ENCODE results near the gene TAGLN3.
"Not testable (repeated sequence)": the region's sequence is repeated elsewhere in the genome, so short reads cannot be mapped to it uniquely, and the experiment has no call there.

TAGLN3 gene

DNA sequence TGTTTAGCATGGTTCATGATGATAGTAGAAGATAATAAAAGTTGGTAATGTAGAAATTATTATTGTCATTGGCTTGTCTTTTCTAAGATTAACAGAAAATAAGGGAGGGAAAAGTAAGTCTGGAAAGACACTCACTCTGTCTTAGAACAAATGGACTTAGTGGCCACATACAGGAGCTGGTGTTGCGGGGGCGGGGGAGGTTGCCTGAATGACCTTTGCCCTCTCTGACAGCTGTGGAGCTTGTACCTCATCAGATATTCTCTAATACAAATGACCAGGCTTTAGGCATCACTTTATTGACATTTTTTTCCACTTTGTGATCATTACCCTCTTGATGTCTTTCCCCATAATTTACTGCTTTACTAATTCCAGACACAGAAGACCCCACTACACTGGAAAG, 5.9 kb downstream of the TAGLN3 start:
- in situ Hi-C loops (cut with HindIII; ENCODE audit: low sequenced_read_pairs): no loop called here

DNA sequence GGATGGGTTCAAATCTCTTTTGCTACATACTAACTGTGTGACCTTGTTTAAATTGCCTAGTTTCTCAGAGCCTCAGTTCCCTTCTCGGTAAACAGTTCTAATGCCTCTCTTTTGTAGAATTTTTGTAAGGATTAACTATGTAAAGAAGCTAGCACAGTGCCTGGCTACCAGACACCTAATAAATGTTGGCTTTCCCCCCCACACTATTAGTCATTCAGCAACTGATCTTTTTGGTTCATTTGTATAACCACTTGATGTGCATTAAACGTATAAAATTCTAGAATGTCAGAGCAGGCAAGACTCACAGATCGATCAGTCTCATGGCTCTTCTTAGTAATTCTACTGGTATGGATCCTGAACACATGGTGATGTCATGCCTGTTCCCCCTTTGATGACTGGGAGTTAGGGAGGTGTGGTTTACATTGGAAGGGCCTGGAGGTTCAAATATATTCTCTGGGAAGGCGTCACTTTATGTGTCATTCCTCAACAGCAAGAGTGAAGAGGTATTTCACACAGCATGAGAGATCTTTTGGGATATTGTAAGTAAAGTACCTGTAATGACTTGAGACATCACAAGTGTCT, 6.5 kb downstream of the TAGLN3 start:
- in situ Hi-C loops (cut with HindIII; ENCODE audit: low sequenced_read_pairs): no loop called here

DNA sequence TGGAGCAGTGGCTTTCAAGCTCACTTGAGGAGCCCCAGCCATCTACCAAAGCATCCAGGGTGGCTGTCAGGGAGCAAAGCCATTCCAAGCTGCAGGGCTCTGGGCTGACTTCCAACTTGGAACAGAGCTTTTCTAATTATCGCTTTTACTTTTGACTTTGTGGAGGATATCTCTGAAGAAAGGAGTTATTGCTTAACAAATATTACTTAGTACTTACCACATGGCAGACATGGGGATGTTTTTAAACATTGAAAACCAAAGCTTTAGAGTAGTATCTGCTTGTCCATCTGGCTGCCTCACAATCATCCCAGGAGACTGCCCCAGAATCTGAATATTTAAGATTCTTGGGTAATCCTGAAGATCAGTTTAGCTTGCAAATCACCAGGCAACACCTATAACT, 8.9 kb downstream of the TAGLN3 start:
- in situ Hi-C loops (cut with HindIII; ENCODE audit: low sequenced_read_pairs): no loop called here

DNA sequence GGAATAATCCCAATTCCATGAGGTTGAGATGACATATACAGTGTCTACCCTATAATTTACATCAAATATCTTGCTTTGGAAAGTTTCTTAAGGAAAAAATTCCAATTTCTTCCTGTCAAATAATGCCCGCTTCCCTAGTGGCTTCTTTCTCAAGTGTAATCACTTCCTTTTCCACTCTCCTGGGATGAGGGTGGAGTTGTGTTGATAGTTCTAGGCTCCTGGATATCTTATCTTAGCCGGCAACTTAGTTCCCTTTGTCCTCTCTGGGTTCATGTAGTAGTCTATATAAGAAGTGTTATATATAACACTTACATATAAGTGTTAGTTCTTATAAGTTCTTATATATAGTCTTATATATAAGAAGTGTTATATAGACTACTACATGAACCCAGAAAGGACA, 10.9 kb downstream of the TAGLN3 start:
- in situ Hi-C loops (cut with HindIII; ENCODE audit: low sequenced_read_pairs): no loop called here

DNA sequence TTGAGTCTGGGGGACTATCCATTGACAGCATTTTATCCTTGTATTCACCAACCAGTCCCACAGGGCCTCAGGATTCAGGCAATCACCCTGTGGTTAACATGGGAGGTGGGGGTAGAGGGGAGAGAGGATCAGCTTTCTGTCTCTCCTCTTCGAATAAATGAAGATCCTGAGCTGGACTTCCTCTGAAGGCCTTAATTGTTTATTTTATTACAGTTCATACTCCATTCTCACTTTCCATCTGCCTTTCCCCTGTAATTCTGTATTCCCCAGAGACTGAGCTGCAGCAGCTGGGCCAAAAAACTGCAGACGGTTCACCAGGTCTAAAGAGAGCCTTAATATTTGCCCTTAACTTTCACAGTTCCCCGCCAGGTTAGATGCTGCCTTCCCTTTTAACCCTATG, 11.9 kb downstream of the TAGLN3 start:
- in situ Hi-C loops (cut with HindIII; ENCODE audit: low sequenced_read_pairs): no loop called here

DNA sequence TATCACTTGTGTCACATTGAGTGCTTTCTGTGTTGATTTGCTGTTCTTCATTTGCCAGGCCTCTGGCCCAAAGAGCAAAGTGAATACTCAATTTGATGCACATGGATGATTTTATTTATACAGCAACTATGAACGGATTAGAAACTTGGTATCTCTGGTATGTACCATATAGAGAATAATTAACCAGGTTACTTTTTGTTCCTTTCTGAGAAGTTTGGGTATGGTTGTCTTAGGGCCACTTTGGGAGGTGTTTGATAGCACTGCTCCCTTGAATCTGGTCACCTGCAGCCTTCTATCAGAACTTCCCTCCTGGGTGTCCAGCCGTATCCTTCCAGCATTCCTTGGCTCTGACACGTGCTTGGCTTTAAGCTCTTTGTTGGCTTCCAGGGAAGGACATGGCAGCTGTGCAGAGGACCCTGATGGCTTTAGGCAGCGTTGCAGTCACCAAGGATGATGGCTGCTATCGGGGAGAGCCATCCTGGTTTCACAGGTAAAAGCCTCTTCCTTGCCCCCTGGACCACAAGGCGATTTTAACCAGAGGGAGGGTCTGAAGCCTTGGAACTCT, 12.7 kb downstream of the TAGLN3 start:
- in situ Hi-C loops (cut with HindIII; ENCODE audit: low sequenced_read_pairs): no loop called here

DNA sequence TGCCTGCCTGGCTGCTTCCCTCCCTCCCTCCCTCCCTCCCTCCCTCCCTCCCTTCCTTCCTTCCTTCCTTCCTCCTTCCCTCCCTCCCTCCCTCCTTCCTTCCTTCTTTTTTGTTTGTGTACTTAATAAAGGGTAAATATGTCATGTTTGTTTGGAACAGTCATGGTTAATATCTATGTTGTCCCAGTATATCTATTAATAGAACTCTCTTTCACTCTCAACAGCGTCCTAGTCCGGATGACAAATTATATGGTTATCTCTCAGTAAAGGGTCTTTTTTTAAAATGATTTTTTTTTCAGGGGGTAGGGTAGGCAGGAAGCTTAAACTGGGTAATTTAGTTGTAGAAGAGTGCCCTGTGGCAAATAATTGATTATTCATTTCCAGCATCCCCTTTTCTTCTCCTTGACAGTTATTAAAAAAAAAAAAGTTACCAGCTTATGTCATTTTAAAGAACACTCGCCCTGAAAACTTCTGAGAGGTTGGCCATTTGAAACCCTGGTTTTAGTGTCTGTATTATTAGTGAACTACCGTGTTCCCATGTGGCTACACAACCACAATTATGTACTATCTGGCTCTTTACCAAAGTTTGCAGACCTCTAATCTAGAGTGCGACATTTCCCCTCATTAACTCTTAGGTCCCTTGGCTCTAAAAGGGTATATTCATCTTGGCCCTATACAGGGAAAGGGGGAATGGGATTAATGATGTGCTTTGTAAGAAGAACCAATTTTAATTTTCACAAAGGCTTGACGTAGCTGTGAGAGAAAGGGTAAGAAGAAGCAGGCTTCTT, 13.7 kb downstream of the TAGLN3 start:
- in situ Hi-C loops (cut with HindIII; ENCODE audit: low sequenced_read_pairs): no loop called here

DNA sequence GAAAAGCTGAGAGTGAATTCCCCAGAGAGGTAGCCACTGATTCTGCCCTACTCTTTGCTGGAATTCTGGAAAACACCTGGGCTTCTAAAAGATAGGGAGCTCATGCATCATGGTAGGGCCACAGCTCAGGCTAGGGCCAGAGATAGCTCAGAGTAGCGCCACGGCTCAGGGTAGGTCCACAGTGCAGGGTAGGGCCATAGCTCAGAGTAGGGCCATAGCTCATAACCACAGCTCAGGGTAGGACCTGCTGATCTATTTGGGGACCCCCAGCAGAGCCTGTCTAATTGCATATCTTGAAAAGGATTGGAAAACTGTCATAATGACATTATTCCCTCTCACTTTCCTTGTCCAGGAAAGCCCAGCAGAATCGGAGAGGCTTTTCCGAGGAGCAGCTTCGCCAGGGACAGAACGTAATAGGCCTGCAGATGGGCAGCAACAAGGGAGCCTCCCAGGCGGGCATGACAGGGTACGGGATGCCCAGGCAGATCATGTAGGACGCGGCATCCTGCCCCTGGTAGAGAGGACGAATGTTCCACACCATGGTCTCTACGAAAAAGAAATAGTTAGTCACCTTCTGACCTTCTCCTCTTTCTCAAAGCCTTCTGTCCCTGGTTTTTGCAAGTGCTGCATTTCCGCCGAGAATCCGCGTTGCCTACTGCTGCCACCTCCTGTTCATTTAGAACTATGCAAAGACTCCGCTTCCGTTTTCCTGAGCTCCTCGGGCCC, 14.5 kb downstream of the TAGLN3 start:
- in situ Hi-C loops (cut with HindIII; ENCODE audit: low sequenced_read_pairs): no loop called here

DNA sequence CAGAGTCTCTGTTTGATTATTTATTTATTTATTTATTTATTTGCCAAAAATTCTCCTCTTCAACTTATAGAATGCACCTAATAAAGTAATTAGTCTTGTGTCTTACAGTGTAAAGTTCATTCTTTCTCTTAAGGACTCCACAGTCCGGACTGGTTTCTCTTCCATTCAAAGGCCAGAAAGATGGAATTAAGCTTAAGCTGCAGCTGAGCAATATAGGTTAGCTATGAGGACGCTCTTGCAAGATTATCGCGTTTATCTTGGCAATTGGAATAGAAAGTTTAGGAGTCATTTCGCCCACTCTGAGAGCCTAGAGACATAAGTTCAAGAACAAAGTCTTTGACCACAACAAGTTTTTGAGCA, 15.0 kb downstream of the TAGLN3 start:
- in situ Hi-C loops (cut with HindIII; ENCODE audit: low sequenced_read_pairs): no loop called here

DNA sequence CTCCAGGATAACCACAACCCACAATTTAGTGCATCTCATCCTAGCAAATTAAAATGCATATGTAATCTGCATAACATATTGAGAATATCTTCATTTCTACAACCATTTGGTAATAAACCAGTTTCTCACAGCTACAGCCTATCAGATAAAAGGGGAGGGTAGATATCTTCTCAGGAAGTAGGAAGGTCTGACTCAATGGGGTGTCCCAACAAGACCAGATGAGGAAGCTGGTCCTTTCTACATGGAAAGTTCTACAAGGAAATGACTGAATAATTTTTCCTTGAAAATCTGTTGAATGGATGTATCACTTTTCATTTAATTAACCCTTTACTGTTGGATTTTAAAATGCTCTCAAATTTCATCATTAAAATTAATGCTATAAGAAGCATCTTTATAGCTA, 18.4 kb downstream of the TAGLN3 start:
- in situ Hi-C loops (cut with HindIII; ENCODE audit: low sequenced_read_pairs): no loop called here

DNA sequence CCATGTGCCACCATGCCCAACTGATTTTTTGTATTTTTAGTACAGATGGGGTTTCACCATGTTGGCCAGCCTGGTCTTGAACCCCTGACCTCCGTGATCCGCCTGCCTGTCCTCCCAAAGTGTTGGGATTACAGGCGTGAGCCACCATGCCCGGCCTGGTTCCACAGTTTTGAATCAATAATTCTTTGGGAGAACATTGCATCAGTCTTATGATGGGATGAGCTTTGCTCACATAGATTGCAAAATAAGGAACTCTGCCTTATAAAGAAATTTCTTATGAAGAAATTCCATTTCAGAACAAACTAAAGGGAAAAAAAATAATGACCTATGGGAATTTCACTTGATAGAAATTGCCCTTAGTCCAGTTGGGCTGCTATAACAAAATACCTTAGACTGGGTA, 20.0 kb downstream of the TAGLN3 start:
- in situ Hi-C loops (cut with HindIII; ENCODE audit: low sequenced_read_pairs): no loop called here

DNA sequence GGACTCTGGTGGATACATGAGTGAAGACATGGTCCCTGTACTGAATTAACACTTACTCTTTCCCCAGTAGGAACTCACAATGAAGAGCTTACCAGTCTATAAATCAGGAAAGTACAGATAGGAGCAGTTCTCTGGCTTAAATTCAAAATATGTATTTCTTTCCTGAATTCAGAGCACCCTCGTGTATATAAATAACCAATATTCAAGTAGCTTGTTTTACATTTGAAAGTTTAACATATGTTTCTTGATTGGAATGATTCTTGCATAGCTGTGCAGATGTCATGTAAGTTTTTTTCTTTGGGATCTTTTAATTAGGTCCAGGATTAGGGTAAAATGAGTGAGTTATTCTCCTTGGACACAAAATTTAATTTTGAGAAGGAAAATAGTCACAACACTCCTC, 21.0 kb downstream of the TAGLN3 start:
- in situ Hi-C loops (cut with HindIII; ENCODE audit: low sequenced_read_pairs): no loop called here

DNA sequence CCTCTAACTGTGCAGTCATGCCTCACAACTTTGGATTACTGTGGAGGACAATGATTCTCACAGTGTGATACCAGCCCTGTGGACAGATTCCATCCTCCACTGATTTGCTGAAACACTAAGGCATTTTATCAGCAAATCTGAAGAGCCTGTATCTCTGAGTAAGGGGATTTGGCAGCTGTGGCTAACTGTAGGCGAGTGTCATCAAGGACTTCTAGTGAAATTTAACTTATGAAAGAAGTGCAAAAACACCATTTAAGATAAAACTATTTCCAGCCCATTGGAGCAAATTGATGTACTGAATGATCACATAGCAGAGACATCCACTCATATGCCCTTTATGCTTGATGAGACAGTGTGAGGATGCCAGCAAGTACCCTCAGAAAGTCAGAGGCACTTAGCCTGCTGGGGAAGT, 22.0 kb downstream of the TAGLN3 start:
- in situ Hi-C loops (cut with HindIII; ENCODE audit: low sequenced_read_pairs): no loop called here

DNA sequence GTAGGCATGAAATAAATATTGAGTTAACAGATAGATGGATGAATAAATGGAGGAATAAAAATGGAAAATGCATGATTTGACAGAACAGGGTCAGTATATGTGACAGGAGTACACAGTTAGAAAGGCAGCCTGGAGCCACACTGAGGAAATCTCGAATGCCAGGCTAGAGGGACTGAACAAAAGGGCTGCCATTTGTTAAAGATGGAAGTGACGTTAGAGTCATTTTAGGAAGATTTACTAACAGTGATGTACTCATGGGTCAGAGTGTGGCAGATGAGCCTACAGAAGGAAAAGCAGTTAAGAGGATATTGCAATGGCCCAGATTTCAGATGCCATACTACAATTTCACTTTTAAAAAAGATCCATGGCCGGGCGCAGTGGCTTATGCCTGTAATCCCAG, 28.4 kb downstream of the TAGLN3 start:
- in situ Hi-C loops (cut with HindIII; ENCODE audit: low sequenced_read_pairs): no loop called here

DNA sequence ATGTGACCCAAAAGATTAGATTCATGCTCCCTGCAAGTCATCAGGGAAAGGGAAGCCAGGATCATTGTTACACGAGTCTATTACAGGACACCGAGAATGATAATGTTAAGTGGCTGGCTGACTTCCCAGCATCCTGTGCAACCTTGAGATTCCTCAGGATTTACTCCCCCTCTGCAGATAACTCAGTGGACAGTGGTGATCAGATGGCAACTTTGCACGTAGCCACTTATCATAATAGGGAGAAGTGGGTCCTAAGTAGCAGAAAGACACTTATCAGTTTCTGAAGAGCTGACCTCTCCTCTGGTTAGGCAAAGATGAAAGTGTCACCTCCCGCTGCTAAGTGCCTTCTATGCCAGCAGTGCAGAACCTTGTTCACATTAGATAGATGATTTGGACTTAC, 29.1 kb downstream of the TAGLN3 start:
- in situ Hi-C loops (cut with HindIII; ENCODE audit: low sequenced_read_pairs): no loop called here

DNA sequence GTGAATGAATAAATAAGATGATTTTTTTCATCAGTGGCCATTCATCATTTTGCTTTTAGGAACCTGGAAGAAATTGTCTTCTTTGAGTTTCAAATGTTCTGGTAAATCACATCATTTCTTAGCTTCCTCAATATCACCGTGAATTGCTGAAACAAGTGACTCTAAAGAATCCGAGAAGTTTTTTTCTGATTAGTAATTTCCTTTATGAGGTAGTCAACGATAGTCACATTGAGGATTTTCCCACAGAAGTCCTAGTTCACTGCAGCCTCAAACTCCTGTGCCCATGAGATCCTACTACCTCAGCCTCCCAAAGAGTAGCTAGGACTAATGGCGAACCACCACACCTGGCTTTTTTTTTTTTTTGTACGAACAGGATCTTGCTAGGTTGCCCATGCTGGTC, 32.2 kb downstream of the TAGLN3 start:
- in situ Hi-C loops (cut with HindIII; ENCODE audit: low sequenced_read_pairs): no loop called here

DNA sequence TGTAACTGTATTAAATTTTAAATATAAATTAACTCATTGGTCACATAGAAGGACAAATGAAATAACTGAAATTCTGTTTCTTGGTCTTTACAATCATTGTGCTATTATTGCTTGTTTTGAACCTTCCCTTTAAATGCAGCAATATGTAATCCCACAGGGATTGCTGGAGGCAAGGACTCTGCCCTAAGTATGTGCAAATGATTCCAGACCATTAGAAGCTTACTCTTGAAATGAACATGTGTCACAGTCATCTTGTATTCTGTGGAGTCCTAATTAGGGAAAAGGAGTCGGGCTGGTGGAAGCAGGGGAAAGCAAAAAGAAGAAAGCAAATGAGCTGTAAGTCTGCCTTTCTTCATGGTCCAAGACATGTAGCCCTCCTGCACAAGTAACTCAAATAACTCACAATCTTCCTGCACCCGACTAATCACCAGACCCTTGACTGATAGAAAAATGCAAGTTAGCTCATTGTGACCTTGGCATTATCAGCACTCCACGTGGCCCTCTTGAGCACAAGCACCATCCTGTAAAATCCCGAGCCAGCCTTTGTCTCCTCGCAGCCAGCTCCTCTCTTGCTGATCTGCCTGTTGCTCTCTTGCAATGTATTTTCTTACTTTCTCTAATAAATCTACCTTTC, 33.5 kb downstream of the TAGLN3 start:
- in situ Hi-C loops (cut with HindIII; ENCODE audit: low sequenced_read_pairs): no loop called here

DNA sequence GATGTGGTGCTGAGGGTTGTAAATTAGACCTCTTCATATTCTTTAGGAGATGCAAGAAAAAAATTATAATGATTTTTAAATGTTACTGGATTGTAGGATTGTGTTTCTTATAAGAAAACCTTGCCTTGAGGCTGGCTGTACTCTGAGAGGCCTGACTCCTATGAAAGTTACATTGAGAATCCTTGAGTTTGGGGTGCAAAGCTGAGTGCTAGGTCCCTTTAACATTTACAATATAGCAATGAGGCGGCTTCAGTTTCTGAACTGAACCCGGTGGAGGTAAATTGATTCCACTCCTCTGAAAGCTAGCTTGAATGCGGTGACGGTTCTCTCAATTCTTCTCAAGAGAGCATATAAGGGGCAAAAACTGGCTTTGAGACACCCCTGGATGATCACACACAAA, 35.7 kb downstream of the TAGLN3 start, which contains the start of gene TMPRSS7:
TSS of gene TMPRSS7 (plus strand) at position 301 of the 400 bp plus-strand sequence. CDS start 110 bp downstream, outside the sequence.
- in situ Hi-C loops (cut with HindIII; ENCODE audit: low sequenced_read_pairs): no loop called here

DNA sequence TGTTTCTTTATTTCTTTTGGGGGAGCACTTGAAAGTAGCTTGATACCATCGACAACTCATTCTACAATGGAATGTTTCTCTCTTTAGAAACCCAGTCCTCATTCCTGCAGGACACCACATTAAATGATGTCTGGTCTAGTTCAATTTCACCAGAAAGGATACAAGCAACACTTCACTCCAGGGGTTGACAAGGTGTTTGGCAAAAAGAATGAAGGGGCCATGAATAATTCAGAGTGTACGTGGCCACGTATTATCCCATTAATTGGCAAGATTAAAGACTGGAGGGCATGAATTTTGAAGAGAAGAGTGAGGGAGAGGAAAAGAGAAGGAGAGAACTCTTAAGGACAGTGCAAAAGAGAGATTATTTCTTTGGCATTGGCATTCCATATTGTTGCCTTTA, 36.5 kb downstream of the TAGLN3 start:
- in situ Hi-C loops (cut with HindIII; ENCODE audit: low sequenced_read_pairs): no loop called here

DNA sequence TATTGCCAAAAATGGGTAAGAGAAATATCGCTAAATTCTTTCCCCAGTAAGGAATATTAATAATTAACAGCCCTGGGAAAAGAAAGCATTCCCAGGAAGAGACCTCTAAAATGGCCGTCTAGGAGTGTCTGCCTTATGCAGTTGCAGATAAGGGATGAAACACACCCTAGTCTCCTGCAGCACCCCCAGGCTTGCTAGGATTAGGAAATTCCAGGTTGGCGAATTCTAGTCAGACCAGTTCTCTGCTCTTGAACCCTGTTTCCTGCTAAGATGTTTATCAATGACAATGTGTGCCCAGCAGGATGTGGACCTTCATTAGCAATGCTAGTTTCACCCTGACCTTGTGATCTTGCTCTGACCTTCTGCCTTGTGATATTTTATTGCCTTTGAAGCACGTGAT, 38.5 kb downstream of the TAGLN3 start:
- in situ Hi-C loops (cut with HindIII; ENCODE audit: low sequenced_read_pairs): not testable (repeated sequence)

DNA sequence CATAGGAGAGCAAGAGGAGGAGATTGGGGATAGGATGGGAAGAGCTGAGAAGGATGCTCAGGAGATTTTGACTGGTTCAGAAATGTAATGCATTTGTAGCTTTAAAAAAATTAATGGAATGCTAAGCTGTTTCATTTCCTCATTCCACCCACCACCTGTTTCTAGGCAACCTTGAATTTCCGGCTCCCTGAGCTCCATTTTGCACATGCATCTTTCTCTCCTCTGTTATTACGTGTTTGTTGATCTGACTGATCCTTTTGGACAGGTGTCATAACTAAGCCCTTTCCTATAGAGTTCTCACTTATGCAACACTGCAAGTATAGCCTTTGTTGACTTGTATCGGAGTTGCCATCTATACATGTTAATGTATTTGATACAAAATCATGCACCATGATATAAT, 40.1 kb downstream of the TAGLN3 start:
- in situ Hi-C loops (cut with HindIII; ENCODE audit: low sequenced_read_pairs): no loop called here
